Measurements from ENCODE around the gene ADAMTS2.

Gene ADAMTS2

GRCh38 chr5:179227229-179227579 is 118.1 kb downstream of the ADAMTS2 start:
- TF ChIP-seq, protein P1, sequence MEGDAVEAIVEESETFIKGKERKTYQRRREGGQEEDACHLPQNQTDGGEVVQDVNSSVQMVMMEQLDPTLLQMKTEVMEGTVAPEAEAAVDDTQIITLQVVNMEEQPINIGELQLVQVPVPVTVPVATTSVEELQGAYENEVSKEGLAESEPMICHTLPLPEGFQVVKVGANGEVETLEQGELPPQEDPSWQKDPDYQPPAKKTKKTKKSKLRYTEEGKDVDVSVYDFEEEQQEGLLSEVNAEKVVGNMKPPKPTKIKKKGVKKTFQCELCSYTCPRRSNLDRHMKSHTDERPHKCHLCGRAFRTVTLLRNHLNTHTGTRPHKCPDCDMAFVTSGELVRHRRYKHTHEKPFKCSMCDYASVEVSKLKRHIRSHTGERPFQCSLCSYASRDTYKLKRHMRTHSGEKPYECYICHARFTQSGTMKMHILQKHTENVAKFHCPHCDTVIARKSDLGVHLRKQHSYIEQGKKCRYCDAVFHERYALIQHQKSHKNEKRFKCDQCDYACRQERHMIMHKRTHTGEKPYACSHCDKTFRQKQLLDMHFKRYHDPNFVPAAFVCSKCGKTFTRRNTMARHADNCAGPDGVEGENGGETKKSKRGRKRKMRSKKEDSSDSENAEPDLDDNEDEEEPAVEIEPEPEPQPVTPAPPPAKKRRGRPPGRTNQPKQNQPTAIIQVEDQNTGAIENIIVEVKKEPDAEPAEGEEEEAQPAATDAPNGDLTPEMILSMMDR (IDR thresholded peaks at IDR 0.05; ENCODE audit: extremely low read depth, insufficient read depth, missing control alignments) = no peak
- no peak for DNase-seq (ENCODE audit: low spot score)
- in situ Hi-C loops (cut with MboI; ENCODE audit: low pct_unique_long_range_greater_than_20kb, low sequenced_read_pairs, unreplicated experiment) = no loop called here

DNA sequence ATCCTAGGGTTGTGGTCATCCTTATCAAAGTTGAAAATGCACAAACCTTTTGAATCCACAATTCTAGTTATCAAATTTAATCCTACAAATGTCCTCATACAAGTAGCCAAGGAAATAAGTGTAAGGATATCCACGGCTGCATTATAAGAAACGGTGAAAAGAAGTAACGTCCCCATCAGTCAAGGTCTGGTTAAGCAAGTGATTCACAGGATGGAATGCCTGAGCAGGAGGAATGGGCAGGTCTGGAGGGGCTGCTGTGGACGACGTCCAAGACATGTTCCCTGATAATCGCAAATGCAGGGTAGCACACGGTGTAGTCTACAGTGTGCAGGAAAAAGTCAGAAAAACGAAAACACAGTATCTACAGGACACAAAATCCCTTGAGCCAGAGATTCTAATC is 118.6 kb downstream of the ADAMTS2 start:
- TF ChIP-seq, protein P1 (IDR thresholded peaks at IDR 0.05; ENCODE audit: extremely low read depth, insufficient read depth, missing control alignments) = no peak
- DNase-seq (ENCODE audit: low spot score) = no peak
- in situ Hi-C loops (cut with MboI; ENCODE audit: low pct_unique_long_range_greater_than_20kb, low sequenced_read_pairs, unreplicated experiment) = no loop called here

GRCh38 chr5:179225387-179225786 is 119.9 kb downstream of the ADAMTS2 start:
- TF ChIP-seq, protein P1 (IDR thresholded peaks at IDR 0.05; ENCODE audit: extremely low read depth, insufficient read depth, missing control alignments) = no peak
- DNase-seq (ENCODE audit: low spot score) = no peak
- in situ Hi-C loops (cut with MboI; ENCODE audit: low pct_unique_long_range_greater_than_20kb, low sequenced_read_pairs, unreplicated experiment) = no loop called here

GRCh38 chr5:179224741-179225140 is 120.5 kb downstream of the ADAMTS2 start:
- TF ChIP-seq, protein P1 (IDR thresholded peaks at IDR 0.05; ENCODE audit: extremely low read depth, insufficient read depth, missing control alignments) = no peak
- in situ Hi-C loops (cut with MboI; ENCODE audit: low pct_unique_long_range_greater_than_20kb, low sequenced_read_pairs, unreplicated experiment) = no loop called here
- no peak for DNase-seq (ENCODE audit: low spot score)

DNA sequence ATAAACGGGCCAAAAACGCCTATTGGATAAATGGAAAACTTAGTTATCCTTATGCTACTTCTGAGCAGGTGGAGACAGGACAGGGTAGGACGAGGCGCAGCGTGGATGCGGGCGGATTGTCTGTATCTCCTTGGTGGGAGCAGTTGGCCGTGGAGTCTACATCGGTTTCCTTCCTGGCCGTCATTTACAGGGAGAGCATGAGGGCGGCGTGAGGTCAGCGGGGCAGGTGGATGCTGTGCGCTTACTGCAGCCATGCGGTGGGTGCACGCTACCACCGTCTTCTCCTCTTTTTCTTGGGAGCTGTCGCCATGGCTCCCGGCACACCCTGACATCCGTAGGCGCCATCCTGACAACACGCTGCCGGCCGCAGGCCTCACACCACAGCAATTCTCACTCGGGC is 121.3 kb downstream of the ADAMTS2 start:
- DNase-seq (ENCODE audit: low spot score) = no peak
- TF ChIP-seq, protein P1 (IDR thresholded peaks at IDR 0.05; ENCODE audit: extremely low read depth, insufficient read depth, missing control alignments) = no peak
- in situ Hi-C loops (cut with MboI; ENCODE audit: low pct_unique_long_range_greater_than_20kb, low sequenced_read_pairs, unreplicated experiment) = no loop called here

- DNase-seq (ENCODE audit: low spot score) = no peak
- TF ChIP-seq, protein P1 (IDR thresholded peaks at IDR 0.05; ENCODE audit: extremely low read depth, insufficient read depth, missing control alignments) = no peak
- in situ Hi-C loops (cut with MboI; ENCODE audit: low pct_unique_long_range_greater_than_20kb, low sequenced_read_pairs, unreplicated experiment) = no loop called here
Observed at GRCh38 chr5:179223528-179223927, 121.7 kb downstream of the ADAMTS2 start.

Data from GM13977 (cell line).